KMS-11 (cell line): Measurements from ENCODE around the gene NELL2.

Experiments
- H2AFZ ChIP-seq: fragments of 200-600 bp; sonication (generic); 2 replicates; pipeline ENCODE4 v1.6.1; 2016; ENCODE audit warnings: antibody characterized with exemption, mixed run types, low read depth
- H3K27ac ChIP-seq: fragments of 200-600 bp; sonication (generic); 2 replicates; pipeline ENCODE4 v1.6.1; 2016; ENCODE audit warnings: mild to moderate bottlenecking, mixed run types
- H3K27me3 ChIP-seq: fragments of 200-600 bp; sonication (generic); 2 replicates; pipeline ENCODE4 v1.6.1; 2017; ENCODE audit warnings: mild to moderate bottlenecking, low read depth, mixed run types, moderate library complexity; ENCODE audit not compliant: insufficient read depth
- H3K36me3 ChIP-seq: fragments of 200-600 bp; sonication (generic); 2 replicates; pipeline ENCODE4 v1.6.1; 2017; ENCODE audit warnings: mild to moderate bottlenecking, mixed run types; ENCODE audit not compliant: insufficient read depth
- H3K4me1 ChIP-seq: fragments of 200-600 bp; sonication (generic); 2 replicates; pipeline ENCODE4 v1.6.1; 2016; ENCODE audit warnings: mild to moderate bottlenecking, low read depth, mixed run types; ENCODE audit not compliant: poor library complexity, severe bottlenecking
- H3K4me2 ChIP-seq: fragments of 200-600 bp; sonication (generic); 2 replicates; pipeline ENCODE4 v1.7.0; 2016; ENCODE audit warnings: mild to moderate bottlenecking, mixed run types
- H3K4me3 ChIP-seq: fragments of 200-600 bp; sonication (generic); IDR thresholded peaks from 2 replicates; pipeline ENCODE4 v1.6.1; 2017; ENCODE audit warnings: low read depth, low read length, mixed read lengths; ENCODE audit not compliant: insufficient read depth
- H3K79me2 ChIP-seq: fragments of 200-600 bp; sonication (generic); 2 replicates; pipeline ENCODE4 v1.6.1; 2016; ENCODE audit warnings: low read depth, mixed run types; ENCODE audit not compliant: insufficient read depth
- H3K9ac ChIP-seq: fragments of 200-600 bp; sonication (generic); 2 replicates; pipeline ENCODE4 v1.6.1; 2016; ENCODE audit warnings: mild to moderate bottlenecking, mixed run types
- H4K20me1 ChIP-seq: fragments of 200-600 bp; sonication (generic); 2 replicates; pipeline ENCODE4 v1.6.1; 2016; ENCODE audit warnings: mild to moderate bottlenecking, mixed run types; ENCODE audit not compliant: insufficient read depth
- TF ChIP-seq, protein P1 (sequence below): fragments of 200-600 bp; sonication (generic); conservative IDR thresholded peaks from 2 replicates; pipeline ENCODE4 v1.6.1; 2017; ENCODE audit warnings: low read depth, mild to moderate bottlenecking, antibody characterized with exemption, low read length, moderate library complexity, mixed read lengths

NELL2 gene

DNA sequence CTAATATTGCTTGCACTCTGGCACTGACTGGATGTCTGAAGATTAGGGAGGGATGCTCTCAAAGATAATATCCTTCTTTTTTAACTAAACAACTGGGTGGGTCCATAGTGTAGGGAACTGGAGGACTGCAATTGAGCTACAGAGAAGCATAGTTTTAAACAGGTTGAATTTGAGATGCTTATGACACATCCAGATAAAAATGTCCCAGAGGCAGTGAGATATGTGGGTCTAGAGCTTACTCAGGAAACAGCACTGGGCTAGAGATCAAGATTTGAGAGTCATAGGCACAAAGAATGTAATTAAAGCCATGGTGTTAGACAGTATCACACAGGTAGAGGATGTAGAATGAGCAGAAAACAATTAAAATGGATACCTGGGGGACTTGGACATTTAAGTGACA, 198.4 kb downstream of the NELL2 start:
- Histone ChIP-seq H3K36me3 (no peaks in the 10 kb centered on the region), H3K4me3 (no peak overlapping the region), H3K27ac (no peak overlapping the region), H3K27me3 (no peaks in the 10 kb centered on the region), H4K20me1 (no peaks in the 10 kb centered on the region), H2AFZ (no peak overlapping the region), H3K4me2 (no peak overlapping the region), H3K4me1 (no peaks in the 10 kb centered on the region), H3K79me2 (no peaks in the 10 kb centered on the region), H3K9ac (no peak overlapping the region)
- TF ChIP-seq, protein P1, sequence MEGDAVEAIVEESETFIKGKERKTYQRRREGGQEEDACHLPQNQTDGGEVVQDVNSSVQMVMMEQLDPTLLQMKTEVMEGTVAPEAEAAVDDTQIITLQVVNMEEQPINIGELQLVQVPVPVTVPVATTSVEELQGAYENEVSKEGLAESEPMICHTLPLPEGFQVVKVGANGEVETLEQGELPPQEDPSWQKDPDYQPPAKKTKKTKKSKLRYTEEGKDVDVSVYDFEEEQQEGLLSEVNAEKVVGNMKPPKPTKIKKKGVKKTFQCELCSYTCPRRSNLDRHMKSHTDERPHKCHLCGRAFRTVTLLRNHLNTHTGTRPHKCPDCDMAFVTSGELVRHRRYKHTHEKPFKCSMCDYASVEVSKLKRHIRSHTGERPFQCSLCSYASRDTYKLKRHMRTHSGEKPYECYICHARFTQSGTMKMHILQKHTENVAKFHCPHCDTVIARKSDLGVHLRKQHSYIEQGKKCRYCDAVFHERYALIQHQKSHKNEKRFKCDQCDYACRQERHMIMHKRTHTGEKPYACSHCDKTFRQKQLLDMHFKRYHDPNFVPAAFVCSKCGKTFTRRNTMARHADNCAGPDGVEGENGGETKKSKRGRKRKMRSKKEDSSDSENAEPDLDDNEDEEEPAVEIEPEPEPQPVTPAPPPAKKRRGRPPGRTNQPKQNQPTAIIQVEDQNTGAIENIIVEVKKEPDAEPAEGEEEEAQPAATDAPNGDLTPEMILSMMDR: no peak

DNA sequence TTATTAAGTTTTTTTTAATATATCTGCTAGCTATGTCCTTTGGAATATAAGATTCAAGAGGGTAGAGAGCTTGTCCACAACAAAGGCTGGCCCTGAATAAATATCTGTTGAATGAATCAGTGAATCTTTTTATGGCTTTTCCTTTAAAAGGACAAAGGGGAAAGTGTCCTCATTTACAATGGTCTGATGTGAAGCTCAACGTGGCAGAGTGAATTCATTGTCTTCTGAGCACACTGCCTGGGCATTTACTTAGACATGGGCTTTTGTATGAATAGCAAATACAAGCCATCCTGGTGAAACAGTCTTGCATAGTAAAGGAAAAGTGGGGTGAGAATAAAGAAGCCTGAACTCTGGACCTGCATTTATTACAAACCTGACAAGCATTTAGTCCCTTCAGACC, 201.2 kb downstream of the NELL2 start:
- Histone ChIP-seq H3K27me3 (no peaks in the 10 kb centered on the region), H3K4me1 (no peaks in the 10 kb centered on the region), H3K4me3 (no peak overlapping the region), H3K9ac (no peak overlapping the region), H3K79me2 (no peaks in the 10 kb centered on the region), H4K20me1 (no peaks in the 10 kb centered on the region), H3K27ac (no peak overlapping the region), H3K36me3 (no peaks in the 10 kb centered on the region), H3K4me2 (no peak overlapping the region), H2AFZ (no peak overlapping the region)
- TF ChIP-seq, protein P1: no peak

DNA sequence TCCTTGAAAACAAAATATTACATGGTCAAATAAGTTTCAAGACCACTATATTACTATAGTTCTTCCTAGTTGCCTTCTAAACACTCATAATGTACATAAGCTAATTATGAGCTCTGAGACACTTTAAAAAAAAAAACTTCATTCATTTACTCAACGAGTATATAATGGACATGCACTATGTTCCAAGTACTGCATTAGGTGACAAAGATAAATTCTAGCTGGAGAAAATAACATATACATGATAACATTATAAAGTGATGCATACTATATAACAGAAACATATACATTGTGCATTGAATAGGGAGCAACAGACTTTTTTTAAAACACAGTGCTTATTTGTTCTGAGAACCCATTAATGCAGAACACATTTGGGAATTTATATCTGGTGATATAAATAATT, 202.3 kb downstream of the NELL2 start:
- no peaks in the 10 kb centered on the region for H3K36me3 ChIP-seq
- TF ChIP-seq, protein P1: no peak

DNA sequence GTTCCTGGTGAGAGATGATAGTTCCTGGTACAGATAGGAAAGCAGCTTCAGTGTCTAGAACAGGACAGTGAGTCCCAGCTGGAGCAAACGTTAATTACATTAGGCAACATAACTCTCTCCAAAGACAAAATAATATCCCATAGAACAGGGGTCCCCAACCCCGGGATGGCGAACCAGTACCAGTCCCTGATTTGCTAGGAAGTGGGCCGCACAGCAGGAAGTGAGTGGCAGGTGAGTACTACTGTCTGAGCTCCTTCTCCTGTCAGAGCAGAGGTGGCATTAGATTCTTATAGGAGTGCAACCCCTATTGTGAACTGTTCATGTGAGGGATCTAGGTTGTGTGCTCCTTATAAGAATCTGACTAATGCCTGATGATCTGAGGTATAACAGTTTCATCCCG, 204.1 kb downstream of the NELL2 start:
- Histone ChIP-seq H3K4me1 (no peaks in the 10 kb centered on the region), H3K4me2 (no peak overlapping the region), H3K36me3 (no peaks in the 10 kb centered on the region), H2AFZ (no peak overlapping the region), H3K27me3 (no peaks in the 10 kb centered on the region), H4K20me1 (no peaks in the 10 kb centered on the region), H3K27ac (no peak overlapping the region), H3K9ac (no peak overlapping the region), H3K4me3 (no peak overlapping the region), H3K79me2 (no peaks in the 10 kb centered on the region)
- TF ChIP-seq, protein P1: no peak

More for the DNA sequence above, 202.3 kb downstream of the NELL2 start:
- Histone ChIP-seq H3K4me2 (no peak overlapping the region), H3K4me3 (no peak overlapping the region), H2AFZ (no peak overlapping the region), H3K79me2 (no peaks in the 10 kb centered on the region), H3K27ac (no peak overlapping the region), H4K20me1 (no peaks in the 10 kb centered on the region), H3K27me3 (no peaks in the 10 kb centered on the region), H3K9ac (no peak overlapping the region), H3K4me1 (no peaks in the 10 kb centered on the region)
